AG04450 (cell line): ENCODE data around the gene TBC1D7. TPM values are rescaled to one million over a fixed set of nuclear protein-coding genes. Genes with fewer than 3 reads are reported as not detected.
"Not testable (repeated sequence)": the region's sequence is repeated elsewhere in the genome, so short reads cannot be mapped to it uniquely, and the experiment has no call there.

Source experiments
- CTCF ChIA-PET: fragments of 300-600, 350-600 bp; formaldehyde crosslinking; extraction: SDS; loops from one replicate; lab custom pipeline; 2022; ENCODE audit warnings: antibody characterized with exemption, inconsistent platforms; lab: Charles Lee
- POLR2A ChIA-PET: fragments of 350-600 bp; formaldehyde crosslinking; extraction: SDS; loops from one replicate; lab custom pipeline; 2021; ENCODE audit warnings: antibody characterized with exemption, inconsistent platforms; lab: Yijun Ruan, JAX
- DNase-seq: peaks from one replicate; pipeline ENCODE4 v3.0.0-alpha.2; 2011; ENCODE audit warnings: low read depth, low spot score
- H3K27ac ChIP-seq: one replicate; pipeline ENCODE4 v1.5.1; 2012; ENCODE audit warnings: low read depth, low read length, control low read depth
- H3K27me3 ChIP-seq: one replicate; pipeline ENCODE4 v1.6.0; 2012; ENCODE audit warnings: low read length; ENCODE audit not compliant: control insufficient read depth, insufficient read depth
- H3K4me3 ChIP-seq: 2 replicates; pipeline ENCODE4 v1.5.1; 2011; ENCODE audit warnings: mild to moderate bottlenecking, low read depth, low read length, control low read depth
- H3K9me3 ChIP-seq: 2 replicates; pipeline ENCODE4 v1.5.1; 2012; ENCODE audit warnings: low read length; ENCODE audit not compliant: control insufficient read depth, insufficient read depth
- polyA plus RNA-seq: library from polyadenylated mRNA; depleted of rRNA; stranded (reverse); fragments of >200 nt; gene quantifications from 2 replicates; pipeline ENCODE4 v1.2.3, GENCODE V29; 2011
- TF ChIP-seq, protein P1 (sequence below): IDR thresholded peaks from 2 replicates; pipeline ENCODE4 v1.5.1; 2011; ENCODE audit warnings: low read depth, low read length, control low read depth, inconsistent platforms

TBC1D7 gene
- polyA plus RNA-seq, 1 experiment: 37.6 TPM

DNA sequence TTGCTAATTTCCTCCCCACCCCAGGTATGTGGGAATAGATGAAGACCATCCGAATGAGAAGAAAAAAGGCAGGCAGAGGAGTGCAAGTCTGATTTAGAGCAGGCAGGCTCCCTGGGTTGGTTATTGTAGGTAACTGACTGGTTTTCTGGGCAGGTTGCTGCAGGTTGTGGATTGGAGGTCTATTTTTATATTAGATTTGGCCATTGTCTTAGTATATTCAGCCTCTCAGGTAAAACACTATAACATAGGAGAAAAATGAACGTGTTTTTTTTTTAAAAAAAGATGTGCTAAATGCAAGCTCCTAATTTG is 492 bp upstream of the TBC1D7 start:
- H3K4me3 ChIP-seq: peak overlapping the region; percentile 92
- H3K27ac ChIP-seq: peak overlapping the region; percentile 52
- DNase-seq: no peak
- TF ChIP-seq, protein P1, sequence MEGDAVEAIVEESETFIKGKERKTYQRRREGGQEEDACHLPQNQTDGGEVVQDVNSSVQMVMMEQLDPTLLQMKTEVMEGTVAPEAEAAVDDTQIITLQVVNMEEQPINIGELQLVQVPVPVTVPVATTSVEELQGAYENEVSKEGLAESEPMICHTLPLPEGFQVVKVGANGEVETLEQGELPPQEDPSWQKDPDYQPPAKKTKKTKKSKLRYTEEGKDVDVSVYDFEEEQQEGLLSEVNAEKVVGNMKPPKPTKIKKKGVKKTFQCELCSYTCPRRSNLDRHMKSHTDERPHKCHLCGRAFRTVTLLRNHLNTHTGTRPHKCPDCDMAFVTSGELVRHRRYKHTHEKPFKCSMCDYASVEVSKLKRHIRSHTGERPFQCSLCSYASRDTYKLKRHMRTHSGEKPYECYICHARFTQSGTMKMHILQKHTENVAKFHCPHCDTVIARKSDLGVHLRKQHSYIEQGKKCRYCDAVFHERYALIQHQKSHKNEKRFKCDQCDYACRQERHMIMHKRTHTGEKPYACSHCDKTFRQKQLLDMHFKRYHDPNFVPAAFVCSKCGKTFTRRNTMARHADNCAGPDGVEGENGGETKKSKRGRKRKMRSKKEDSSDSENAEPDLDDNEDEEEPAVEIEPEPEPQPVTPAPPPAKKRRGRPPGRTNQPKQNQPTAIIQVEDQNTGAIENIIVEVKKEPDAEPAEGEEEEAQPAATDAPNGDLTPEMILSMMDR: no peak
- CTCF ChIA-PET: interaction anchor here (0.6 to 4.7 kb wide), 9 partner anchors 8 to 360 kb away, joined by 3 to 44 read pairs (median 5); partner anchors contain the start of genes NOL7 and SIRT5
- POLR2A ChIA-PET: interaction anchor here (1.0 to 2.5 kb wide), 7 partner anchors 25 to 287 kb away, joined by 3 to 23 read pairs (median 5); partner anchors contain the start of genes NOL7 and SIRT5
- no peaks in the 10 kb centered on the region; the same call in 1 of the 2 replicates for H3K9me3 ChIP-seq
- no peaks in the 10 kb centered on the region for H3K27me3 ChIP-seq

DNA sequence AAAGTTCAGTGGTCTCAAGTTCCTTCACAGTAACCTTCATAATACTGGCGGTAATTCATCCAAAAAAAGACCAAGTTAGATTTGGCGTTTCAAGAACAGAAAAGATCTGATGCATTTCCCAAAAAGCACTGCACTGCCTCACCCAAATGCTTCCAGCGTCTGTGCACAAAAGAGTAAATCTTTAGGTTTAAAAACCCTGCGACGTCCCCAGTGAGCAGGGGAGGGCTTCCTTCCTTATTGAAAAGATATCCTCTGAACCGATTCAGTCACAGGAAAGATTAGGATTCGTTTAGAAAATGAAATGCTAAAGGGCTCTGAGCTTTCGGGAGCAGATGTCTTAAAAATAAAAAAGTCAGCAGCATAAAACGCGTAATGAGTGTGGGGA is 654 bp downstream of the TBC1D7 start:
- CTCF ChIA-PET: interaction anchor here (1.3 to 4.7 kb wide), 7 partner anchors 30 to 288 kb away, joined by 4 to 44 read pairs (median 9); partner anchors contain the start of genes NOL7 and SIRT5
- H3K27ac ChIP-seq: no peak overlapping the region
- peak overlapping the region; percentile 92 for H3K4me3 ChIP-seq
- POLR2A ChIA-PET: interaction anchor here (1.2 to 2.5 kb wide), 3 partner anchors 25 to 247 kb away, joined by 3 to 23 read pairs (median 14); partner anchors contain the start of gene SIRT5
- DNase-seq: no peak
- TF ChIP-seq, protein P1: no peak
- H3K9me3 ChIP-seq: no peaks in the 10 kb centered on the region; the same call in 1 of the 2 replicates
- H3K27me3 ChIP-seq: no peaks in the 10 kb centered on the region

DNA sequence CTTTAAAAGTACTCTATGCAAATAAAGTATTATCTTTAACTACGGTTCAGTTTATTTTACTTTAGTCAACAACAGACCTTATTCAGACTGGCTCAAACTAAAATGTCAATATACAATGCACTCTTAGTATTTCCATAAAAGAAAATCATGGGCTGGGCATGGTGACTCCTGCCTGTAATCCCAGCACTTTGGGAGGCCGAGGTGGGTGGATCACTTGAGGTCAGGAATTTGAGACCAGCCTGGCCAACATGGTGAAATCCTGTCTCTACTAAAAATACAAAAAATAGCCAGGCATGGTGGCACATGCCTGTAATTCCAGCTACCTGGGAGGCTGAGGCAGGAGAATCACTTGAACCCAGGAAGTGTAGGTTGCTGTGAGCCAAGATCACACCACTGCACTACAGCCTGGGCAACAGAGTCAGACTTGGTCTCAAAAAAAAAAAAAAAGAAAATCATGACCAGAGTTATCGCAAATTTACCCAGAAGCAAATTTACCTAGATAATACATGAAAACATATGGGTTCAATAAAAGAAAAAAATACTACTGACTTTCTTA is 2.2 kb downstream of the TBC1D7 start:
- H3K27me3 ChIP-seq, H3K4me3 ChIP-seq, DNase-seq, POLR2A ChIA-PET, CTCF ChIA-PET, H3K27ac ChIP-seq, H3K9me3 ChIP-seq: not testable (repeated sequence)

DNA sequence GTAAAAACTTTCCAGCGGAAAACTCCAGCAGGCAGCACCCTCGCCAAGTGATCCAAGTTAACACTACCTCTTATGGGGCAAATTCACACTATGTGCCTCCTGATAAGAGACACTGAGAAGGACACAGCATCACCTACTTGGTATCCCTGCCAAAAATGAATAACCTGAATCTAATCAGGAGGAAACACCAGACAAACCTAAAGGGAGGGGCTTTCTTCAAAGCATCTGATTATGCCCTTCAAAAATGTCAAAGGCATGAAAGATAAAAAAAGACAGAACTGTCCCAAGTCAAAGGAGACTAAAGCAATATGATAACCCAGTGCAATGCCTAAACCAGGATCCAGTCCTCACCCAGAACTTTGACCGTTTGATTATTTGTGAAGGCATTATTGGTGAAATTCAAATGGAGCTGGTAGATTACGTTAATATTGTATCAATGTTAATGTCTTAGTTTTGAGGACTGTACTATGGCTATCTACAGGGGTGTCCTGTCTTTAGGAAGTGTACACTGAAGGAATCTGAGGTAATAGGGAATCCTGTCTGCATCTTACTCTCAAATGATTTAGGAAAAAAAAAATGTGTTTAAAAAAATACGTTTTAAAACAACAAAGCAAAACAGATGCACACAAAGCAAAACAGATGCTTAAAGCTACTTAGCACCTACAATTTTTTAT is 8.3 kb downstream of the TBC1D7 start:
- DNase-seq: no peak
- ChIA-PET POLR2A (no interaction called here), CTCF (interaction anchor here (0.8 to 1.6 kb wide), 2 partner anchors 125 to 409 kb away, joined by 3 to 6 read pairs; no protein-coding TSS in a partner anchor)
- H3K27me3 ChIP-seq: no peaks in the 10 kb centered on the region
- TF ChIP-seq, protein P1: no peak
- H3K27ac ChIP-seq: no peak overlapping the region
- no peaks in the 10 kb centered on the region for H3K9me3 ChIP-seq
- H3K4me3 ChIP-seq: no peak overlapping the region

DNA sequence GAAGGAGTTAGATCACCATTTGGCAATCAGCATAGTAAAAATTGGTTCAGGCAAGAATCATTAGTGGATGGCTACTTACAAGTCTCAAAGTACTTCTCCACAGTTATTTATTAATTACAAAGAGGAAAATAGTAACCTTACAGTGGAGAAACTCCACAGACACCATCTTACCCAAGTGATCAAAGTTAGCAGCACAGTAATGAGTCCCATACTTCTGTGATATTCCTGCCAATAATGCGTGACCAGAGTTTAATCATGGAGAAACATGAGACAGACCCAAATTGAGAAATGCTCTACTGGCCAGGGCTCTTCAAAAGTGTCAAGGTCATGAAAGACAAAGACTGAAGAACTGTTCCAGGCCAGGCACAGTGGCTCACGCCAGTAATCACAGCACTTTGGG is 9.5 kb downstream of the TBC1D7 start:
- CTCF ChIA-PET: no interaction called here
- DNase-seq: no peak

More for the DNA sequence above, 9.5 kb downstream of the TBC1D7 start:
- Histone ChIP-seq H3K9me3 (no peaks in the 10 kb centered on the region), H3K27me3 (no peaks in the 10 kb centered on the region), H3K27ac (no peak overlapping the region), H3K4me3 (no peak overlapping the region)
- TF ChIP-seq, protein P1: no peak
- POLR2A ChIA-PET: no interaction called here
